ENCODE results near the gene NIPAL3.

GRCh38 chr1:24424990-24425389 lies 9.4 kb downstream of the NIPAL3 start:
- no peak for TF ChIP-seq CTCF (IDR thresholded peaks at IDR 0.05 in 4 of 5, conservative IDR thresholded peaks at IDR 0.05 in 1 of 5)
- TF ChIP-seq POLR2A (IDR thresholded peaks at IDR 0.05): no peak
